ACHN (cell line): ENCODE data around the gene FUT6.

ENCODE experiments used
- DNase-seq: peaks from one replicate; pipeline ENCODE4 v3.0.0-alpha.2; 2015
- in situ Hi-C: cut with HindIII; loops from 2 replicates; pipeline ENCODE4 v1.10.0; 2017; ENCODE audit warnings: low sequenced_read_pairs, low pct_ligation_motif_present, low pct_unique_long_range_greater_than_20kb

The FUT6 gene

DNA sequence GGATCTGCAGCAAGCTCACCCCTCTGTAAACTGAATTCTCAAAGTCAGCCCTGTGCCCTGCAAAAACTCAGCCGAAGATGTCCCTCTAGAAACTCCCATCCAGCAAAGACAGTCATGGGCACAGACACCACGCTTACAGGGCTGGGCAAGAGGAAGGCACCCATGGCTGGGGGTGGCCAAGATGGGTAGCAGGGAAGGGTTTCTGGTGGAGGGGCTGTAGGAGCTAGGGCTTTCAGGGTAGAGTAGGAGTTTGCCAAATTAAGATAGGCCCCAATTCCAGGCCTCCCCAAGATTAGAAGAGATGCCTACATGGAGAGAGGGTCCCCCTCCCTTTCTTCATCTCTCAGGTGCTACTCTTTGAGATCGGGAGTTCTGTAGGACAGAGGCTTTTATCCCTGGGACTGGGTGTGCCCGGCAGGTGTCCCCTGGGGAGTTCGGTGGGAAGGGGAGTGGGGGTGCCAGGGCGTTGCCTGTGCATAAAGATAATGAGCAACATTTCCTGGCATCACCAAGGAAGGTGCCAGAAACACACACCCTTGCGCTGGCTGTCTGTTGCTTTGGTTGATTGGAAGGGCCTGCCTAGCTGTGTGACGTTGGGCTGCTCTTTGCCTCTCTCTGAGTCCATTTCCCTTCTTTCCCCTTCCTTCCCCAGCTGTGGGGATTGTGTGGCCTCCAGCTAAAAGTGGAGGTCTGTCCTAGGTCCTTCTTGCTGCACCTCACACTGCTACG is 25.2 kb downstream of the FUT6 start:
- in situ Hi-C loops = no loop called here
- no peak for DNase-seq

DNA sequence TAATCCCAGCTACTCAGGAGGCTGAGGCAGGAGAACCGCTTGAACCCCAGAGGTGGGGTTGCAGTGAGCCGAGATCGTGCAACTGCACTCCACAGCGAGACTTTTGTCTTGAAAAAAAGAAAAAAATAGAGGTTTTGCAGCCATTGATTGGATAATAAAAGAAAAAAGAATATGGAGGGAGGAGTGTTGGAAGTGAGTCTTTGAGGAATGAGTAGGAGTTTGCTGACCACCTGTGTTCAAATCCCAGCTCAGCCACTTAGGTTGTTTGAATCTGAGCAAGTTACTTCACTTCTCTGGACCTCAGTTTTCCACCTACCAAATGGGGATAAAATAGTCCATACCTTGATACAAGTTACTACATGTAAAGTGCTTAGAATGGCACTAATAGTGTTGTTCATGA is 28.4 kb downstream of the FUT6 start:
- in situ Hi-C loops = no loop called here
- no peak for DNase-seq

DNA sequence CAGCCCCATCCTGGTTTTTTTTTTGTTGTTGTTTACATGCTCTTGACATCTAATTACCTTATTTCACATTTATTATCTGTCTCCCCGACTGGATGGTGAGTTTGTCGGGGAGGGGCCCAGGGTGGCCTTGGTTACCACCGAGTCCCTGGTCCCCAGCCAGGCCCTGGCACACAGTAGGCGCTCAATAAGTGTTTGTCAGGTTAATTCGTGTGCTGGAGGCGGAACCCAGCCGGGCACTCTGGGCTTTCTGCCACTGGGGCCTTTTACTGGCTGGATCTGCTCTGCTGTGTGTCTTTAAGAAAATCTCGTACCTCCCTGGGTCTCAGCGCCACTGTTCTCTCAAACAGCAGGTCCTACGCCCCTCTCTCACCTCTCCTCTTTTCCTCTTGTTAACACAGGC is 30.0 kb downstream of the FUT6 start:
- in situ Hi-C loops = no loop called here

DNA sequence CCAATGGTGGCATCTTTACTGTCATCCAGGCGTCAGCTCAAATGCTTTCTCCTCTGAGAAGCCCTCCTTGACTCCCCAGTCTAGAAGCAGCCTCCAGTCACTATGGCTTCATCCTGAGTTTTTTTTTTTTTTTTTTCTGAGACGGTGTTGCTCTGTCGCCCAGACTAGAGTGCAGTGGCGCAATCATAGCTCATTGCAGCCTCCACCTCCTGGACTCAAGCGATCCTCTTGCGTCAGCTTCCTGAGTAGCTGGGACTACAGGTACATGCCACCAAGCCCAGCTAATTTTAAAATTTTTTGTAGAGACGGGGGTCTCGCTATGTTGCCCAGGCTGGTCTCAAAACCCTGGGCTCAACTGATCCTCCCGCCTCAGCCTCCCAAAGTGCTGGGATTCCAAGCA is 30.4 kb downstream of the FUT6 start:
- in situ Hi-C loops = no loop called here
- no peak for DNase-seq

More for the DNA sequence above, 30.0 kb downstream of the FUT6 start:
- no peak for DNase-seq

DNA sequence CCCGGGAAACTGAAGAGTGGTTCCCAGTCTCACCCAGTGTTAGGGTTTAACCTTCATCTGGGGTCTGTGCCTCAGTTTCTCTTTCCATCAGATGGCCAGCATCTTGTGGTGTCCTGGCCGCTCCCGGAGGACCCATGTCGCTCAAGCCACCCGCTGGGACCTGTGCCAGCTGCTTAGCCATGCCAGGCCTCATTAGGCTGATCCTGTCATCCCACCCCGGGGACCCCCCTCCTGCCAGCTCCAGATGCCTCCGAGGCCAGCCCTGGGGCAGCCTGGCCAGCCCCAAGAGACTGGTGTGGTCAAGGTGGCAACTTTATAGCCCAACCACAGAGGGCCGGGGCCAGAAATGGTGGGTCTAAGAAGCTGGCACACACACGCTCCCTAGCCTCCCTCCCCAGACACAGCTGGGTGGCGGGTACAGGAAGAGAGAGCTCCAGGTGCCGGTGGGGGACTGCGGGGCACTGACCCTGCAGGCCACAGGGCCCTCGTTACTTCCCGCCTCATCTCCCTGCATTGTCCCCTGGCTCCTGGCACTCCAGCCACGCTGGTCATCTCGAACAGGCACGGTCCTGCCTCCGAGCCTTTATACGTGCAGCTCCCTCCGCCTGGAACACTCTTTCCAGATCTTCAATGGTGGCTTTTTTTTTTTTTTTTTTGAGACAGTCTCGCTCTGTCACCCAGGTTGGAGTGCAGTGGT is 31.2 kb downstream of the FUT6 start:
- in situ Hi-C loops = no loop called here
- no peak for DNase-seq

DNA sequence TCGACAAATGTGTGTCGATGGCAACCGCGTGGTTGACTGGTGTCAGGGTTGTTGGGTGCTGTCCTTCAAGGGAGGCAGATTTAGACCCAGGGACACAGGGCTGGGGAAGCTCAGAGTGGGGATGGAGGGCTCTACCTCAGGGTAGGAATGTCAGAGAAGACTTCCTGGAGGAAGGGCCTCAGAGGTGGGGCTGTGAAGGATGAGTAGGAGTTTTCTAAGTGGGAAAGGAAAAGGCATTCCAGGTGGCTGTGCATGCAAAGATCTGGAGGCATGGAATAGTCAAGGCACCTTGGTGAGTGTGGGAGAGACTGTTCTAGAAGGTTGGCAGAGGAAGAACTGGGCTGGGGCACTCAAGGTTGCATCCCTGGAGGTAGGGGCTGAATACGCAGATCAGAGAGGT is 32.6 kb downstream of the FUT6 start:
- in situ Hi-C loops = no loop called here
- DNase-seq = no peak

DNA sequence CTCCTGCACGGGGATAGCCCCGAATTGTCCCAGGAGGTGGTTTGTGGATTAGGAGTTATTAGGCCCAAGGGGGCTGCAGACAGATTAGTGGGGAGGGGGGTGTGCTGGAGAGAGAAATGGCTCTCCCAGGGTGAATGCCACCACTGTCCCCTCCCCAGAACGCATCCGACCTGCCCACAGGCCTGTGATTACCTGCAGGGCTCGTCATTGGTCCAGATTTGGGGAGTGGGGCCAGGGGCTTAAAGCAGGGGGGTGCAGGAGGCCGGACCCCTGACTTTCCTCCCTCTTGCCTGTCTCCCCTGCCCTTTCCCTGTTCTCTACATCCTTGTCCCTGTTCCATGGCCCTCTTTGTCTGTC is 33.4 kb downstream of the FUT6 start:
- in situ Hi-C loops = no loop called here
- no peak for DNase-seq

DNA sequence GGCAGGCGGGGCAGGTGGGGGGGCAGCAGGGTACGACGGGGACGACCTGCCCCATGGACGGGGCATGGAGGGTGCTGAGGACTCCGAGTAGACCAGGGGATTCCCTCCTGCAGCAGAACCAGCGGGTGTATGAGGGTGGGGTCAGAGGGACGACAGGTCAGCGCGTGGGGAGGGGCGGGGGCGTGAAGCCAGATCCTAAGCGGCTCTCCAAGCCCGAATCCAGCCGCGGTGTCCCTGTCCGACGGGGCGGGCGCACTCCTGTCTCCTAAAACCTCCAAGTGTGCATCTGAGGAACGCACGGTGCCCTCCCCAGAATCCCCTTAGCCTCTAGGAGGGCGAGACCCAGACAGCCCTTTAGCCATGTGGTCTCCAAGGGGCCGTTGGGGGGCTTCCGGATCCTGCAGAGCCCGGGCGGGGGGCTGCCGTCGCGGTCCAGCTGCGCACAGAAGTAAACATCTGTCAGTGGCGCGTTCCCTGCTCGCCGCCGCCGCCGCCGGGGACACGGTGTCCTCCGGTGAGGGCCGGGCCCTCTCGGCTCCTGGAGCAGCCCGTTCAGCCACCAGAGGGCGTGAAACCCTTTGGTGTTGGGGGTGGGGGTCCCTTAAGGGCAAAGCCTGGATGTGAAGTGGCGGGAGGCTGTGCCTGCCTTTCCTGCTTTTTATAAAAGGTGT is 33.9 kb downstream of the FUT6 start:
- in situ Hi-C loops = no loop called here
- peak; percentile 66 for DNase-seq

DNA sequence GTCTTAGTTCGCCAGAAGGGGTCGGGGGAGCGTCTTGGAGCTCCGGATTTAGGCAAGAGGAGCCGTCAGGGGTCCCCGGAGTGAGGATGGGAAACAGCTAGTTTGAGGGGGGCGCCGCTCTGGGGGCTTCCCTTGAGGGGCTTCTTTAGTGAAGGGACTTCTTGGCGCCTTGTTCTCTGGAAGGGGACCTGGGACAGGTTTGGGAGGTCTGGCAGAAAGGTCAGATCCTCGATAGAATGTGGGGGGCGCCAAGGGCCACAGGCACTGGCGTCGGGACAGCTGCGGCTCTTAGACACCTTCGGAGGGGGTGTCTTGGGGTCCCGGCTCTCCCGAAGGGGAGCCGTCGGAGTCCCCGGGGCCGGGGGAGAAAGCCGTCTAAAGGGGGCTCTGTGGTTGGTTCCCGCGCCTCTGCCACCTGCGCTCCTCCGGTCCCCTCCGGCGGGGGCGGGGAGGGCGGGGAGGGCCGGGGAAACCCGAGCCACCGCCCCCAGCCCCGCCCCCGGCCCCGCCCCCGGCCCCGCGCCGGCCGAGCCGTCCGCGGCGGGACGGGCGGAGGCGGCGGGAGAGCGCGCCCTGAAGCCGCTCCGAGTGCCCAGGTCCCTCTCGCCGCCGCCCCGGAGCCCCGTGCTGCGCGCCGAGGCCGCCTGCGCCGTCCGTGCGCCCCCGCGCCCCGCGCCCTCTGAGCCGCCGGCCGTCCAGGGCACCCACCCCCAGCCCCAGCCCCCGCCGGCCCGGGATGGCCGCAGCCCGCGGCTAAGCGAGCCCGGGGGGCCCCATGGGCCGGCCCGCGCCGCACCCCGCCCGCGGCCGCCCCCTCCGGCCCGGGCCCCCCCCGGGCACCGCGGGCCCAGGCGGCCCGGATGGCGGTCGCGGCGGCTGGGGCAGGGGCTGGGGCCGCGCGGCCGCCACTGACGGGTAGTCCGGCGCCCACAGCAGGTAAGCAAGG is 34.7 kb downstream of the FUT6 start, which contains the start of gene NRTN:
Gene NRTN (plus strand): TSS at position 552 of the 946 bp plus-strand sequence. CDS start 19,099 bp downstream, outside the sequence.
- in situ Hi-C loops = no loop called here
- peak; percentile 14 for DNase-seq

DNA sequence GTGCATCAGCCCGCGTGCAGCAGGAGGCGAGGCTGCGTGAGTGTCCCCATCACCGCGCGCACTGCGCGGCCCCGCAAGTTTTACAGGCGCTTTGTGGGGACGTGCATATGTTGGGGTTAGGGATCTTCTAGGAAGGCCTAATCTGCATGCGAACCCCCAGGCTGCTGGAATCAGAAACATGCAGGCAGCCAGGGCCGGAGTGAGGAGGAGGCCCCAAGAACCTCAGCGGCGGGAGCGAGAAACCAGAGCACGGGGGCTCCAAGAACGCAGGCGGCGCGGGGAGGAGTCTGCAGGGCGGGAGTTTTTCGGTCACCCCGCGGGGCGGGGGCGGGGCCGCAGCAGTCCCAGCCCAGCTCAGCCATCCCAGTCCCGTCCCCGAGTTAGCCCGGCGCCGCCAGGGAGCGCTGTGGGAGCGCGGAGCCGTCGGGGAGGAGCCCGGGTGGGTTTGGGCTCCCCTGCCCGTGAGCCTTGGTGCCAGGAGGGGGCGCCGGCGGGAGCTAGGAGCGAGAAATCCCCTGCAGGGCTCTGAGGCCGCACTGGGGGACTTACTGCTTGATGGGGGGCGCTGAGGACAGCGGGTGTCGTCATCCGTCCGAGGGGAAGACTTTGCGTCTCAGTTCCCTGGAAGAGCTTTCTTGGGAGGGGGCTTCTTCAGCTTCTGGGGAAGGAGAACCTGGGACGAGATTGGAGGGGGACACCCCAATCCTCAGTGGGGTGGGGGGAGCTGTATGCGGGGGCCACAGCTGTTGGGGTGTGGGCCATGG is 35.6 kb downstream of the FUT6 start:
- in situ Hi-C loops = no loop called here
- peak; percentile 88 for DNase-seq

DNA sequence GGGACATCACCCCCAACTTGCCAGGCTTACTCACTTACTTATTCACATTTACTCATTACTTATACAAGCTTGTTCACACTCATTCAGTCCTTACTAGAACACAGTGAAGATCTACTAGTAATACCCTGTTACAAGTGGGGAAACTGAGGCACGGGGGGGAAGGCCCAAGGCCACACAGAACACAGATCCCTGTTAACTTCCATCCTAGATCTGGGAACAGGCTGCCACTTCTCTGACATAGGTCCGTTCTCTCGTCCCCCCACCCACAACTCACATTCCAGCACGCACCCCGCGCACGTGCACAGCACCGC is 36.1 kb downstream of the FUT6 start:
- in situ Hi-C loops = no loop called here

DNA sequence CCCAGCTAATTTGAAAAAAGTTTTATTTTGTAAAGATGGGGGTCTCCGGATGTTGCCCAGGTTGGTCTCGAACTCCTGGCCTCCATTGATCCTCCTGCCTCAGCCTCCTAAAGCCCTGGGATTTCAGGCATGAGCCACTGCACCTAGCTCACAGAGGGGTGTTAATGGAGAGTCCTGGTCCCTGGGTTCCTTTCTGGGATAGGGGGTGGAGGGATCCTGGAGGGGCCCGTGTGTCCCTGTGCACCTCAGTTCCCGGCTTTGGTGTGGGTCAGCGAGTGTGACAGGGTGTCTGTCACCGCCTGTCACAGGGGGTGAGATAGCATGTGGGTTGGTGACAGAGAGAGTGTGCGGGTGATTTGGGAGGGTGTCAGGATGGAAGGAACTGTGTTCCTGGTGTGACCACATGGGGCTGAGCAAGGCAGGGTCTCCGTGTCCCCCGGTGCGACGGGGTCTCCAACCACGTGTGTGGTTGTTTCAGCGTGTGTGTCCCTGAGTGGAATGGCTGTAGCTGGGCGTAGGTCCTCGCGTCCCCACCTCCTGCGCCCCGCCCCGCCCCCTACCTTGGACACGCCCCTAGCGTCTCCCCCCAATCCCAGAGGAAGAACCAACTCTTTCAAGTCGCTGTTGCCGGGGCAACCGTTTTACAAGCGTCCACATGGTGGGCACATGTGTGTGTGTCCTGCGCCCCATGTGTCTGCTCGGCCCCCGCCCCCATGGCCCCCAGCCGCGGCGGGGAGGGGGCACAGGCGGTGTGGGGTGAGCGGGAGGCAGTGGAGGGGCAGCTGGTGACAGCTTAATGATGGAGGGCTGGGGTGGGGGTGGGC is 37.5 kb downstream of the FUT6 start:
- DNase-seq = no peak
- in situ Hi-C loops = no loop called here

More for the DNA sequence above, 36.1 kb downstream of the FUT6 start:
- DNase-seq = no peak

DNA sequence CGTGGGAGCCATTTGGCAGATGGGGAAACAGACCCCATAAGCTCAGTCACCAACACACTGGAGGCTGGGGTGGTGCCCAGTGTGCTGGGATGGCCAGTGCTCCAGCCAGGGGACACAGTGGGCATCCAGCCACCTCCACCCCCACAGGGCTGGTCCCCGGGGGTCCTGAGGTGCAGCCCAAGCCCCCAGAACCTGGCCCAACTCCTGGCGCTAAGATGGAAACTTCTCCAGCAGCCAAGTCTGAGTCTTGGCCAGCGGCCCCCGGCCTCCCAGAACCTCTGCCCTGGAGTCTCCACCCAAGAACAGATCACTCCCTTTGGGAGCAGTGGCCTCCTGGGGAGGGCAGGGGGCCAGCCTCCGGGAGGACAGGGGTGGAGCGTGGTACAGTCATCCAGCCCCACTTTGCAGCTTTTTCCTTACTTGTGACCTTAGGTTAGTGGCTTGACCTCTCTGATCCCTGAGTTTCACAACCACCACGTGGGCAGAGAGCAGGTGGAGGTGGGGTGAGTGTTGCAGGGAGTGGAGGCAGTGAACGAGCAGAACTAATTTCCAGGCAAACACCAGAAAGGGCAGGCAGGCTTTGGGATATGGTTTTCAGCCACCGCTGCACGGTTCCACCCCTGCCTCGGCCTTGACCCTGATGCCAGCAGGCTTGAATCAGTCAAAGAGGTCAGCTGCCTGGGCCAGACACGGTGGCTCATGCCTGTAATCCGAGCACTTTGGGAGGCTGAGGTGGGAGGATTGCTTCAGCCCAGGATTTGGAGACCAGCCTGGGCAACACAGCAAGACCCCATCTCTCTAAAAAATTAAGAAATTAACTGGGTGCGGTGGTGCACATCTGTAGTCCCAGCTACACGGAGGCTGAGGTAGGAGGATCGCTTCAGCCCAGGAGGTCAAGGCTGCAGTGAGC is 38.9 kb downstream of the FUT6 start:
- DNase-seq = no peak
- in situ Hi-C loops = no loop called here

DNA sequence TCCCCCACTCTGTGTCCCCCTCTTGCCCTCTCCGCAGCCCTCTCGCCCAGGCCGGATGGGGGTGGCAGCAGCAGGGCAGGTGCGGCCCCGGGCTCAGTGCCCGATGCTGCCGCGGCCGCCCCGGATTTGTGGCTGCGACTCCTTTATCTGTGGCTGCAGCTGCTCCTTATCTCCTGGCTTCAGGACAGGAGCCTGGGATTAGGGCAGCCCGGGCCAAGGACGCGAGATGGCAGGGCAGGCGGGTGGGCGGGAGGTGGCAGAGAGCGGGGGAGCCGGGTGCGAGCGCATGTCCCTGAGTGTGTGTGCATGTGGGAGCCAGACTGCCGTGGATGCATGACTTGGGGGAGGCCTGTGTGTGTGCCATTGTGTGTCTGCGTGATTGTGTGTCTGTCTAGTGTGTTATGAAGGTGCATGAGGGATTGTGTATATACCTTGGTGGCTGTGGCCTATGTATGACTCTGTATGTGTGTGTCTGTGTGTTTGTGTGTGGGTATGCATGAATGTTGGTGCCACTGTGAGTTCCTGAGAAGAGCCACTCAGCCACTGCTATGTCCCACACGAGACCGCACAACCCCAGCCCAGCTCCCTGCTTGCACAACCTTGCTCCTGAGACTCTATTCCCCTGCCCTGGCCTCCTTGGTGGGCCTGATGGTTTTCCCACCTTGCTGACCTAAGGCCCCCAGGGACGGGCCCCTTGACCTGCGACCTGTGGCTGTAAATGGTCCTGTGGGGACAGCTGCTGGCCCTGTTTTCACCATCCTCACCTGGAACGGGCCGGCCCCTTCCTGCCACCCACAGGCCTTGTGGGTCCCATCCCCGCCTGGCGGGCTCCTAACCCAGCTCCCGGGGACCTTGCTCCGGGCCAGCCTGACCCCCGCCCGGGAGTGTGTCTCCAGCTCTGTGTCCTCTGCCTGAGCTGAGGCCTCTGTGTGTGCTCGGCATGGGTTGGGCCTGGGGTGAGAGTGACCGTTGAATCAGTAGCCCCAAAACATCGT is 40.0 kb downstream of the FUT6 start:
- in situ Hi-C loops = no loop called here
- no peak for DNase-seq

DNA sequence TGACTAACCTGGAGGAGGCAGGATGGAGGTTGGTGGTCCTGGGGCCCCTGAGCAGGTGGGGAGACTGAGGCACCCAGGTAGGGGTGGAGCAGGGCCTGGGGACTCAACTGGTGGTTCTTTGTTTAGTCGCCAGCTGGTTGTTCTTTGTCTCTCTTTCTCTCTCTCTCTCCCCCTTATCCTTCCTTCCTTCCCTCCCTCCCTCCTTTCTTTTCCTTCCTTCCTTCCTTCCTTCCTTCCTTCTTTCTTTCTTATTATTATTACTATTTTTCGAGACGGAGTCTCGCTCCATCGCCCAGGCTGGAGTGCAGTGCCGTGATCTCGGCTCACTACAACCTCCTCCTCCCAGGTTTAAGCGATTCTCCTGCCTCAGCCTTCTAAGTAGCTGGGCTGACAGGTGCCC is 41.3 kb downstream of the FUT6 start:
- no peak for DNase-seq
- in situ Hi-C loops = no loop called here
